GM20431 (cell line): ENCODE measurements around the gene GBF1.

Experiments
- in situ Hi-C: fragments of 300-500 bp; cut with MseI, MboI; formaldehyde crosslinking; loops from one replicate; pipeline ENCODE4 v1.15.0; 2020; ENCODE audit warnings: low sequenced_read_pairs; ENCODE audit not compliant: unreplicated experiment

Gene GBF1

GRCh38 chr10:102431452-102432124, 186.3 kb downstream of the GBF1 start:
- in situ Hi-C loops: no loop called here
